Iris pigment epithelial cell (primary cell): ENCODE measurements around the gene SPTLC1.
A peak's percentile ranks its signal among the peaks of the same experiment; 100 is the strongest.

Source experiments
- DNase-seq: peaks from one replicate; pipeline ENCODE4 v3.0.0-alpha.2; 2011; ENCODE audit warnings: low read depth

The SPTLC1 gene

DNA sequence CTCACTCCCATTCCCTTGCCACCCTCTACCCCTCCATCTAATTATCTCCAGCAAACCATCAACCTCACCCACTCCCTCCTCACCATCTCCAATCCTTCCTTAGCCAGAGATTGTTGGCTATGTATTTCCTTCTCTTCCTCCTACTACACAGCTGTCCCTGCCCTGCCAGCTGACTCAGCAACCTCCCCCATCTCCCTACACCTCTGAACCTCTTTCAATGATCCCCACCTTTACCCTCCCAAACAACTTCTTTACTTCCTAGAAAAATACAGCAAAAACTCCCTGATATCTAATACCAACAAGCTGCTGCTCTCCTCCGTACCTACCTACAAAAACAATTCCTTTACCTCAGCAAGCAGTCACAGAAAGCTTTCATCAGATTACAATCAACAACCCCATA lies 37.3 kb downstream of the SPTLC1 start:
- no peak for DNase-seq

DNA sequence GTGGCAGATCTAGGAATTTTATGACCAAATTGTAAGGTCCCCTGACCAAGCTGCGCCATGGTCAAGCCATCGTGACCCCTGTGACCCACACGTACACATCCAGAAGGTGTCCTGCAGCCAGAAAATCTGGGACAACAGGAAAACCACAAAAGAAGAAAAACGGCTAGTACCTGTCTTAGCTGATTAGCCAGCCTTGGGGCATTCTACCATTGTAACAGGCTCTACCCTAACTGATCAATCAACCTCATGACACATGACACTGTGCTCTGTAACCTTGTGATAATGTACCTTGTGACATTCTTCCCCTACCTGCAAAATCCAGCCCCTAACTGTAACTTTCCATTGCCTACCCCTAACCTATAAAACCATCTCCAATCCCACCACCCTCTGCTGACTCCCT lies 43.6 kb downstream of the SPTLC1 start:
- DNase-seq = no peak

DNA sequence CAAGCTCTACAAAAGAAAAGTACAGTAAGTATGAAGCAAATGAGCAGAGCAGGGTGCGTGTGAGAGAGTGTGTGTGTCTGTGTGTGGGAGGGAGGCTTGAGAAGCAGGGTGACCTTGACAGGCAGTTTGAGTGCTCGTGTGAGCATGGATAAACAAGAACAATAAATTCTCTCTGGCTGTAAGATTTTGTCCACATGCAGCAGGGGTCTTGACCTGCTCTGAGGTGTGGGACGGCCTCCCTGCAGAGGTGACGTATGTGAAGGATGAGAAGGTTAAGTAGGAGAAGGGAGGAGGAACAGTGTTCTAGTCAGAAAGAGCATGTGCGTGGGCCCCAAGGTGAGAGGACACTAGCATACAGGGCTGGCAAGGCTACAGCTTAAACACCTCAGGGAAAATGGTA lies 49.0 kb downstream of the SPTLC1 start:
- DNase-seq = peak; percentile 28

DNA sequence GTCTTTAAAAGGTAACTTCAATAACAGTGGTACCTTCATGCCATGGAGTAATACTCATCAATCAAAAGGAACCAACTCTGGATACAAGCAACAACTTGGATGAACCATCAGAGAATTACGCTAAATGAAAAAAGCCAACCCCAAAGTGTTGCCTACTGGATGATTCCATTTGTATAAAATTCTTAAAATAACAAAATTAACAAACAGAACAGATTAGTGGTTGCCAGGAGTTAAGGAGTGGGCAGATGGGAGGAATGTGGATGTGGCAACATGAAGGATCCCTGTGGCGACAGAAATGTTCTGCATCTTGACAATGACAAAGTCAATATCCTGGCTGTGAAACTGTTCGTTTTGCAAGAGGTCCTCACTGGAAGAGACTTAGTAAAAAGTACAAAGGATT lies 50.5 kb downstream of the SPTLC1 start:
- peak; percentile 66 for DNase-seq

DNA sequence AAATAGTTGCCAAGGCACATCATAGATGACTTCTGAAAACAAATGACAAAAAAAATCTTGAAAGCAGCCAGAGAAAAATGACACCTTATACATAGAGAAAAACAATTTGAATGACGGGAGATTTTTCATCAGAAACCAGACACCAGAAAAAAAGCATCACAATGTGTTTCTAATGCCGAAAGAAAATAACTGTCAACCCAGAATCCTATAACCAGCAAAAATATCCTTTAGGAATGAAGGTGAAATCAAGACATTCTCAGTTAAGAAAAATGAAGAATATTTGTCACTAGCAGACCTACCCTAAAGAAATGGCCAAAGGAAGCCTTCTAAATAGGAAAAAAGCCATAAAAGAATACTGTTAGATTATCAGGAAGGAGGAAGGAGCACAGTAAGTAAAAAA lies 54.0 kb downstream of the SPTLC1 start:
- no peak for DNase-seq

DNA sequence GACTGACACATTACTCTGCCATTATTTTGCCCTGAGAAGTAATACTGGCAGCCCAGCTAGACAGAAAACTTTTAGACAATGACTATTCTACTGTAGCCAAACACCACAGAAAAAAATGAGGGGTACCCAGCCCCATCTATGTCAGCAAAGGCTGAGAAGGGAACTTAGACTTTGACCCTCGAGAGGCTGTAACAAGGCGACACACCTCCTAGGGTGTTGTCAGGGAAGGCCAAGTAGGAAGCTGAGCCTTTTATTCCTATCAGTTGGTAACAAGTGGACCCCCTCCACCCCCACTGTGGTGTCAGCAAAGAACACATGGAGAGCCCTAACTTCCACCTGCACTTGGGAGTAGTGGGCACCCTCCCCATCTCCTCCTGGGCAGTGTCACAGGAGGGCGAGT lies 55.6 kb downstream of the SPTLC1 start:
- no peak for DNase-seq

DNA sequence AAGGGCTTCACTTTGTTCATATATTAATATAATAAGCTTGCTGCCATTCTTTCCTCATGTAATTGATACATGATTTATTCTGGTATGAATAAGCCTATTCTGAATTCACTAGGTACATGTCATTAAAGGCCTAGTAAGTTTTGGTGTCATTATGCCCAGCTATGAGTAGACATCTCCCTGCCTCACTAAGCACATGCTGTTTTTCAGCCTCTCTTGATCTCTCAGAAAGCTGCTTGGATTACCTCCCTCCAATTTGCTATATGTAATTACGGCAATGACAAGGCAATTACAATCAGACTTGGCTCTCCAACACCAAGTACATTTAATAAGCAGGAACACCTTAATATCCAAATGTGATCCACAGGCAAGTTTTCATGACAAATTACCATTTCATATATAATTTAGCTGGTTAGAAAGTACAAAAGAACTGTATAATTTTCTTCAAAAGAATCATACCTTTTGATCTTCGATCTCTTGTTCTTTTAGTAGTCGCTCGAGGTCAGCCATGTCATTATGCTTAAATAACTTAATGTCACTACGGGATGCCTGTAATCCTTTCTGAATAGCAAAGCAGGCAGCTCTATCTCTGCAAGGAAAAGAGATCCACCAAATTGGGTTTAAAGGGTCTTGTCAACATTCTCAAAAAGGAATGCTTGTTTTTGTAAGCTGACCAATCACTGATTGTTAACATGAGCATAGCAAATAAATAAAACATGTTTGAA lies 56.3 kb downstream of the SPTLC1 start:
- DNase-seq = no peak

DNA sequence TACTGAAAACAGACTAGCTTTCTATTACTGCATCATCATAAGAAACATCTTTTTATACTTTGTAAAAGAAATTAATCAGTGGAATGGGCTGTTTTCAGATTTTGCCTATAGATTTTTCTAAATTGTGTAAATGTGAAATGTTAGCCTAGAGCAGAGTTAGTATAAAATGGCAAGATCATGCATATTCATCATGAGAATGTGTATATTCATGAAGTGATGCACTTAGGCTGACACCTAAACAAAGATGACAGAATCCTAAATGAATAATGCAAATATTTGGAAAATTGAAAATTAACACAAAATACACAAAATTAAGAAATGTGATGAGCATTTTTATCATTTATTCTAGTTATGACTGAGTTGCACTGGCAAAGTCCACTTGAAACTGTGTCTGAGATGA lies 57.2 kb downstream of the SPTLC1 start:
- no peak for DNase-seq

DNA sequence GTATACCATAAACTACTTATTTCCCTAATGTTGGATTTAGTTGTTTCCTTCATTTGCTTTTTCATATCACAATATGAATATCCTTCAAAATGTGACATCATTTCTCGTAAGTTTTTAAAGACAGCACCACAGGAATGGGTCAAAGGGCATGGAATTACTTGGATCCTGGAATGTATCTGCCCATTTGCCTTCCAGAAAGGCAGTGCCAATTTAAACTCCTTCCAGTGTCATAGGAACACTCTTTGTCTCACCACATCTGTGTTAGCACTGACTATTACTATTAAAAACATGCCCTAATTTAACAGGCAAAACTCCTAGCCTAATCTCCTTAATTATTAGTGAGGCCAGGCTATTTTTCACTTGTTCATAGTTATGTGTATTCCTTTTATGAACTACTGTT lies 58.0 kb downstream of the SPTLC1 start:
- no peak for DNase-seq

DNA sequence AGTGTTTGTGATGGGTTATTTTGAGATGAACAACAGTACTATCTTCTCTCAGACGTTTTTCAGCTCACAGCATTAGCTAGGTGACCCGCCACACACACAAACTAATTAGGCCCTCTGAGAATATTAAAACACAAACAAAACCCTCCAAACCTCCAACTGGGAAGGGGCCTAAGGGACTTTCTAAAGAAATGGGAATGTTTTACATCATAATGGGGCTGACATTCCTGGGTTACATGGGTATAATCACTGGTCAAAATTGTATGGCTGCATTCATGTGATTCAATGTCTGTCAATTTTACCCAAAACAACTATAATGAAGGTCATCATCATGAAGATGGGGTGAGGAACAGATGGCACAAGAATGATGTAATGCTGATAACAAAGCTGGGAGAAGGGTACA lies 59.6 kb downstream of the SPTLC1 start:
- no peak for DNase-seq

DNA sequence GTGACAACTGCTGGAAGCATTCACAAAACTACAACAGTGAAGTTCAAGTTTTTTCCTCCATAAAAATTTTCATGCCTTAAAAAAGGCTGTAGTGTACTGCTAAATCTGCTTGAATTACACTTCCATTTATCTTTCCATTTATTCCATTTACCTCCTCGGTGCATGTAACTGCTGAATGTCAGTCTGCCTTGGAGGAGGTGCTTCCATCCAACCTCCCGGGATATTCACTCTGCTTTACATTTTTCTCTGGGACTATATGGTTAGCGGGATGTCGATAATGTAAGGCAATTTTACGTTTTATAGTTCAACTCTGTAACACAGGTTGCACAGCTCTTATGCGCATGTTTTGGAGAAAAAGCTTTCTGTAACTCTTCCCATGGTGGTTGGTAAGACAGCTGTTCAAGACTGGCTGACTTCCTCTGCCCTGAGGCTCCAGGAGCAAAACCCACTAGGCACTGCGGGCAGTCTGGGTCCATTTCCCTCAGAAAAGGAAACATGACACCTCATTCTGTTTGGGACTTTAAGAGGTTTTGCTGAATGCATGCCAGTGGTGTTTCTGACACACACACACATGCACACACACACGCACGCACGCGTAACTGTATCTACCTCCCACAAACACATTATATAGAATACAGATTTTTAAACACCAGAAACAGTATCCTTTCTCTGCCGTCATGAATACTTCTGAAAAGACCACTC lies 66.1 kb downstream of the SPTLC1 start:
- peak; percentile 35 for DNase-seq

DNA sequence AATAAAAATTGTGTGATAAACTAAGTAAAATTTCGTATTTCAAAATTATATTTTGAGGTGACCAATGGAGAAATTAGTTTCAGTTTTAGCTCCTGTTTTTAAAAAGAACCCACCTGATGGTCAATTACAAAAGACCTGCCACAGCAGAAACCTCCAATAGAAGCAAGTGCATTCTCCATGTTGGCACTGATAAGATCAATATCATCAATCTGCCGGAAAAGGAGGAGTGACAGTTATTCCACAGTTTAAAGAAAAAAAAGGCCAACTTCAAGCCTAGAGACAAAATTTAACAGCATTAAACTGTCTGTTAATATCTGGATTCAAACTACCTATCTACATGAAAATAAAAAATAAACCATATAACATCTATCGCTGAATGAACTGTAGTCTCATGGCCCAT lies 67.7 kb downstream of the SPTLC1 start:
- no peak for DNase-seq

DNA sequence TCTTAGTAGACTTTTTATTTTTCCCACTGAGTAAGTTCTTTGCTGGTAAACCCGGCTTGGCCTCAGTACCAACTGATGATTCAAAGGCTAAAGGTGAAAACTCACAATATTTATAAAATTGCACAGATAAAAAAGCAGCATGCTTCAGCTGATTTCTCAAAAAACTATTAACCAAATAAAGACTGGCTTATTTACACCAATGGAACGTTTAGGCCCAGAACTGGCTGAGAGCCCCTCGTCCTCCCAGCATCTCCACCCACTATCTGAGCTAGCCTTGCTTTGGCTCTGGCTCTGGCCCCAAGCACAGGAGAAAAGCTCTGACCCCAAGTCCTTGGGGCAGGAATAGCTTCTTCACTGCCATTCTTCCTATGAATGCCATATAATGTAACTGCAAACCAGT lies 68.5 kb downstream of the SPTLC1 start:
- no peak for DNase-seq

DNA sequence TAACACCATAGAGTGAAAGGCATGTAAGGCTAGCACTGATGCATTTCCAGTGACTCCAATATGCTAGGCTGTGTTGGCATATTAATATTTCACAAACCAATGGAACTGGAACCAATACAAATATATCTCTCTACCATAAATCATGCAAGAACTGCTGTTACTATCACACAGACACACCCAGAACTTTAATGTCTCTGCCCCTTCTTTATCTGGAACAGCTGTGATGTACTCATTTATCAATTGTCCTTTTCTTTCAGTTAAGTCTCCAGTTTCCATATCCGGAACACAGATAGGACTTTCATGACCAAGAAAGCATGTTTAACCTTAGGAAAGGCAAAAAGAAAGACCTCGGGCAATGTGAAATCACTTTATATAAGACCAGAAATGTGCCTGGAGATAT lies 70.3 kb downstream of the SPTLC1 start:
- no peak for DNase-seq

DNA sequence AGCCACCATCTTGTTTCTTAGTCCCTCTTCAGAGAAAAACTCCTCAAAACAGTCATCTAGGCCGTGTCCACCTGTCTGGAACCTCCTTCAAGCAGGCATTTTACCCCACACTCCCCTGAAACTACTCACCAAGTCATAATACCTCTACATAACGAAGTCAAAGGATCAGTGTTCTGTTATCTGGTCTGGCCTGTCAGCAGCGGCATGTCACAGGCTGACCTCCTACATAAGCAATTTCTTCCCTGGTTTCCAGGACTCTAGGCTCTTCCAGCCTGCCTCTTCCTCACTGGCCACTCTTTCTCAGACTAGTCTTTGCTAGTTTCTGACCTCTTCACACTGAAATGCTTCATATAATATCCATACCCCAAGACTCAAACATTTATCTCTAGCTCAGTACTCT lies 72.2 kb downstream of the SPTLC1 start:
- no peak for DNase-seq

DNA sequence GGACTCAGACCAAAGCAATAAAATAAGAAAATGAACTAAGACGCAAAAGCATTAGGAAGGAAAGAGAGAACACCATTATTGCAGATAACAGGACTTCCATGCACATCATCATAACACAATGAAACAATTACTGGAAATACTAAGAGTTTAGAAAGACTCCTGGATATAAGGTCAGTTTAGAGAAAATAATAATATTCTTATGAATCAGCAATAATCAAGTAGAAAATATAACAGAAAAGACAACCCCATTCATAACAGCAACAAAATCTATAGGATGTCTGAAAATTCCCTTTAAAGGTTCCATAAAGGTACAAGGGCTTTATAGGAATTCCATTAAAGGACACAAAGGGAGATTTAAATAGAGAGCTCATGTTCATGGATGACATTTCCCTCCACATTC lies 73.0 kb downstream of the SPTLC1 start:
- no peak for DNase-seq

DNA sequence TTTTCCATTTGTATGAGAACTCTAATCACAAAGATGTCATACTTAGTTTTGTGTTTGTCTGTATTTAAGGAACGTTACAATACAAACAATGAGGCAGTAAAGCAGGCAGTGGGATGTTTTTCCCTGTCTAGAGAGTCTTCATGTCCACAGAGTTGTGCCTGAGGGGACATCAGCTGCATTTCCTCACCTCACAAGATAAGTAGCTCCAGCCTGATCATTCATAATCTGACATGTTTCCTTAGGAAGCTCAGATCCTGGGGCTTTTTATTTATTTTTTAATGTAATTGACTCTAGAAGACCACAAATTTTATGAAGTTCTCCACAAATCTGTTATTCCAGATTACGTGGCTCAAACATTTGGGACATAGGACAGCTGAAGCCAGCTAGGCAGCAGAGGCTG lies 78.5 kb downstream of the SPTLC1 start:
- no peak for DNase-seq

DNA sequence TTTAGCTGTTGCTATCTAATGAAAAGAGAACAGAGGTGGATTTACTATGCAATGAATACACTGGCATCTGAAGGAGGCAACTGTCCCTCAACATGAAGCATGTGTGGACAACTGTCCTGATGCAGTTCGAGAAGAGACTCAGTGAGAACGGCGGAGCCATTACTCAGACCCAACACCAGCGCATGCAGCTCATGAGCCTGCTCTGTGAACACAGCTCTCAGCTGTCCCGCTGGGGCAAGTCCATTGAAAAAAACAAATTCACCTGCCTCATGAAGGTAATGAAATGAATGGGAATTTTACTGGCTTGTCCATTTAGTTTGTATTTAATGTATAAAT lies 78.8 kb downstream of the SPTLC1 start:
- no peak for DNase-seq

DNA sequence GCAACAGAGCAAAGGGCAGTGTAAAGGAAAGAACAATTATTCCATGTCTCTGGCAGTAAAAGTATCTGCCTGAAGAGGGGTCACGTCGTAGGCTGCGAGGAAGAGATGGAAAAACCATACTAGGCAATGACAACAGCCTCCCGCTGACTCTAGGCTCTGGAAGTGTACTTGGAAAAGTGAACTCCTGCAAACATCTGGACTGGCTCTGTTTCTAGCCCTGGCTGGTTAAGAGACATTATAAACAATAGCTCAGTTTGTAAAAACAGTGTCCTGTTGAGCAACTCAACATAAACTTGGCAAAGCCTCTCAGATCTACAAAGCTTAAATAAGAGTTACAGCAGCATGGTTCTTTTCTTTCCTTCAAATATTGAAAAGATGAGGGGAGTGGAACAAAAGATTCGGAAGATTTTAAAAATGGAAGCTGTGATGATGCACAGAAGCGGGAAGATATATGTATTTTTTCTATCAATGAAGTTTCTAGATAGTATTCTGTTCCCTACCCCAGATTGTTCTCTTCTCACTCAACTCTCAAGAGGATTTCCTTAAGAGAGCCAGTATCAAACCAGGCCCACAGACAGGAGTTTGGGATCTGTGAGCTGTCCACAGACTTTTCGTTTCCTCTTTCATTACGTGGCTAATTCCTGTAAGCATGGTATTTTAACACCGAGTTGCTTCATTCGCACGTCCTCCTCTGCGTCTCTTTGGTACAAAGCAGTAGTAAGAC lies 79.4 kb downstream of the SPTLC1 start:
- peak; percentile 82 for DNase-seq

DNA sequence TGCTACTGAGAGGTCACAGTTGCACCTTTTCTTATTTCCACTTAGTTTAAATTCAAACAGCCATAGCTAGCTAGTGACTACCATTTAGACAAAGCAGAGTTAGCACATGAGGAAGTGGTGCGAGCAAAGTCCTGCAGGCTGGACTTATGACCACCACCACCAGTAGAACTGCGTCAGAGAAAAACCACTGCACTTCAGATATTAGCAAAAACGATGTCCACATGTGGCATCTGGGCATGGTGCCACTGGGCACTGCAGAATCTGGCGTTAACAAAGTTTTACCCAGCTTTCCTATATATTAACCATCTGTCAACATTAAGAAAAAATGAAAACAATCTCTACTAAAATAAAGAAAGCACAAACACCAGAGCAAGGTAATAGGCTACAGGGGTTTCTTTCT lies 80.1 kb downstream of the SPTLC1 start:
- DNase-seq = no peak

DNA sequence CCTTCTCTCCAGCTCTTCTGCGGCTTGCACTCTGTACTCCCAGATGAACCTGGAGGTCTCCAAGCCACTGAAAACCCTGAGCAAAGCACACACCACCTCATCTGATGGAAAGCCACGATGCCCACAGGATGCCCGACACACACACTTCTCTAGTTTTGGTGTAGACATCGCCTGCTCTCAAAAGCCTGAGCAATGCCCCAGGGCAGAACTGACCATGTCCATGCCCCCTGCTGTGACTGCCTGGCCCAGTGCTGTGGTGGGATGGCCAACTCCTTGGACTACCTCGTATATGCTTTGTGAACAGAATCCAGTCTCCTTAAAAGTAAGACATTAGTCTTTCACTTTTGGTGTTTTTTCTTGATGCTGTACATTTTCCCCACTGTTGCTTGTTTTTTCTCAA lies 81.2 kb downstream of the SPTLC1 start:
- DNase-seq = no peak

DNA sequence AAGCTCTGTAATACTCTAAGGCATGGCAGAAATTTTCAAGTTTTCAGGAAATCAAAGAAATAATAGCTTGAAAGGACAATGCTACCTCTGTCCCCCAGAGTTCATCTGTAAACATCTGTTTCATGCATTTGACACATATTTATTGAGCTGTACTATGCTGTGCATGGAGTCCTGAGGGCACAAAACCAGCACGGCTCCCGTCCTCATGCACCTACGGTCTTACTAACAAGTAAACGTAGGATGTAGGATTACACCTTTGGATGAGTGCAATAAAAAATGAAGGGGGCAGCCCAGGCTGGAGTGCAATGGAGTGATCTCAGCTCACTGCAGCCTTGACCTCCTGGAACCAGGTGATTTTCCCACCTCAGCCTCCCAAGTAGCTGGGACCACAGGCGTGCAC lies 81.9 kb downstream of the SPTLC1 start:
- DNase-seq = no peak

DNA sequence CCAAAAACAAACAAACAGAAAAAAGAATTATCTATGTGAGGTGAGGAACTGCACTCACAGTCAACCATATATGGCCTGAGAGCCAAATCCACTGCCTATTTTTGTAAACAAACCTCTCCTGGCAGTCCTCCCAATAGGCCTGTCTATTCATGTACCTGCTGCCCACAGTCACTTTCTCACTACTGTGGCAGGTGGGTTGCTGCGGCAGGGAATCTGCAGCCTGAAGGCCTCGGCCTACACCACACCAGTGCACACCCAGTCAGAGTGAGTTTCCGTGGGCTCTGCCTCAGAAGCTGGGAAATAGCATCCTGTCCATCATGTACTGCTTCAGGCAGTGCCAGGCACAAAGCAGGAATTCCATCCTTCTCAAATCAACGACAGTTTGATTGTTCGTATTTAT lies 82.3 kb downstream of the SPTLC1 start:
- no peak for DNase-seq

DNA sequence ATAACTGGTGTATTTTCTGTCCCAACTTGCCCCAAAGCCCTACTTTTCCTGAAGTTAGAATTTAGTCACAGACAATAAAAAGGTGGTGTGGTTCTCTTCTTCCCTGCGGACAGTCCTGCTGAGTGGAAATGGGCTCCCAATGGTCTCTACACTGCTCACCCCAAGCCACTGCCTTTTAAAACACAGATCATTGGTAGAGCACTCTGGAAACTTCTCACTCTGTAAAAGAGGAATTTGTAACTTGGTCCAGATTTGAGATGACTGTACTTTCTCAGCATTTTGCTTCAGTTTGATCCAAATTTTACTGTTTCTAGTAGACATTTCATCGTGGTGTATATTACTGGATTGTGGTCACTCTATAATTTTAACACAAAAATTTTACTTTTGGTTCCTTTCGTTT lies 84.8 kb downstream of the SPTLC1 start:
- DNase-seq = no peak
